SJSA1 (cell line): ENCODE measurements around the gene MTCH1. TPM values are rescaled to one million over a fixed set of nuclear protein-coding genes. Genes with fewer than 3 reads are reported as not detected.

ENCODE experiments used
- total RNA-seq: library from RNA; depleted of rRNA; stranded (reverse); fragments of >200 nt; shearing (Covaris generic); gene quantifications from 2 replicates; pipeline ENCODE4 v1.2.3, GENCODE V29; 2014; rRNA removed

MTCH1 gene
- total RNA-seq, 1 experiment from 2014 or later: 297 TPM

Other genes with a start within 250 kb of the MTCH1 start
- 0.08 TPM in 1 of 2 replicates, not detected in the other for gene CPNE5, start 146.8 kb downstream of the MTCH1 start, total RNA-seq
- gene PPIL1, start 111.4 kb downstream of the MTCH1 start, total RNA-seq: 46.2 and 83.6 TPM in 2 replicates
- gene C6orf89, start 100.2 kb downstream of the MTCH1 start, total RNA-seq: 33.7 and 47.6 TPM in 2 replicates
- not detected in 2 replicates for gene PI16, start 31.5 kb downstream of the MTCH1 start, total RNA-seq
- gene FGD2, start 19.5 kb upstream of the MTCH1 start, total RNA-seq: not detected in 2 replicates
- gene PIM1, start 184.0 kb upstream of the MTCH1 start, total RNA-seq: 41.4 and 49.8 TPM in 2 replicates